SU-DHL-6 (cell line): ENCODE results near the gene PHF21B.

Experiments used
- H2AFZ ChIP-seq: fragments of 200-600 bp; sonication (generic); 2 replicates; pipeline ENCODE4 v1.6.1; 2014; ENCODE audit warnings: low read depth, mild to moderate bottlenecking, moderate library complexity, mixed read lengths, antibody characterized with exemption, low read length; ENCODE audit not compliant: severe bottlenecking
- H3F3A ChIP-seq: fragments of 200-600 bp; shearing (Covaris generic); 2 replicates; pipeline ENCODE4 v1.6.0; 2016; ENCODE audit warnings: antibody characterized with exemption, mild to moderate bottlenecking; ENCODE audit not compliant: insufficient read depth
- H3K27ac ChIP-seq: fragments of 200-600 bp; sonication (generic); 2 replicates; pipeline ENCODE4 v1.5.1; 2016; ENCODE audit warnings: low read depth, mild to moderate bottlenecking, low read length, moderate library complexity, mixed read lengths
- H3K27me3 ChIP-seq: fragments of 200-600 bp; sonication (generic), shearing (Covaris generic); 2 replicates; pipeline ENCODE4 v1.6.0; 2014; ENCODE audit warnings: mild to moderate bottlenecking, low read length
- H3K36me3 ChIP-seq: fragments of 200-600 bp; sonication (generic); 2 replicates; pipeline ENCODE4 v1.6.1; 2014; ENCODE audit warnings: mild to moderate bottlenecking, low read length, mixed read lengths
- H3K4me2 ChIP-seq: fragments of 300-600, 200-600 bp; shearing (Covaris generic), sonication (generic); 2 replicates; pipeline ENCODE4 v1.6.0; 2014; ENCODE audit warnings: low read length, low read depth, mild to moderate bottlenecking; ENCODE audit not compliant: poor library complexity, severe bottlenecking
- H3K4me3 ChIP-seq: fragments of 200-600 bp; sonication (generic); 2 replicates; pipeline ENCODE4 v1.5.1; 2014; ENCODE audit warnings: antibody characterized with exemption, low read length, mild to moderate bottlenecking, mixed read lengths; ENCODE audit not compliant: insufficient read depth, poor library complexity, severe bottlenecking
- H3K79me2 ChIP-seq: fragments of 200-600 bp; sonication (generic); 2 replicates; pipeline ENCODE4 v1.6.1; 2014; ENCODE audit warnings: mild to moderate bottlenecking, low read length, moderate library complexity; ENCODE audit not compliant: insufficient read depth
- H3K9ac ChIP-seq: fragments of 200-600 bp; sonication (generic); 2 replicates; pipeline ENCODE4 v1.7.0; 2014; ENCODE audit warnings: mild to moderate bottlenecking, low read length
- H3K9me2 ChIP-seq: fragments of 200-600 bp; sonication (generic); replicated peaks from 2 replicates; pipeline ENCODE4 v1.6.1; 2014; ENCODE audit warnings: low read length; ENCODE audit not compliant: insufficient read depth
- H3K9me3 ChIP-seq: fragments of 200-600 bp; sonication (generic); 2 replicates; pipeline ENCODE4 v1.6.1; 2014; ENCODE audit warnings: low read length, mixed read lengths; ENCODE audit not compliant: insufficient read depth
- H4K20me1 ChIP-seq: fragments of 200-600 bp; sonication (generic); 2 replicates; pipeline ENCODE4 v1.6.1; 2014; ENCODE audit warnings: low read depth, mild to moderate bottlenecking, antibody characterized with exemption, low read length, moderate library complexity, mixed read lengths
- EZH2phosphoT487 ChIP-seq: fragments of 200-600 bp; sonication (generic), shearing (Covaris generic); conservative IDR thresholded peaks from 2 replicates; pipeline ENCODE4 v1.6.1; 2018; ENCODE audit warnings: mild to moderate bottlenecking, antibody characterized with exemption, low read length, moderate library complexity, mixed read lengths
- TF ChIP-seq, protein P1 (sequence below): fragments of 200-600 bp; sonication (generic); IDR thresholded peaks from one replicate; pipeline ENCODE4 v1.5.1; 2017; ENCODE audit warnings: antibody characterized with exemption, mild to moderate bottlenecking, low read length, moderate library complexity; ENCODE audit not compliant: insufficient read depth, poor library complexity, severe bottlenecking

The PHF21B gene

DNA sequence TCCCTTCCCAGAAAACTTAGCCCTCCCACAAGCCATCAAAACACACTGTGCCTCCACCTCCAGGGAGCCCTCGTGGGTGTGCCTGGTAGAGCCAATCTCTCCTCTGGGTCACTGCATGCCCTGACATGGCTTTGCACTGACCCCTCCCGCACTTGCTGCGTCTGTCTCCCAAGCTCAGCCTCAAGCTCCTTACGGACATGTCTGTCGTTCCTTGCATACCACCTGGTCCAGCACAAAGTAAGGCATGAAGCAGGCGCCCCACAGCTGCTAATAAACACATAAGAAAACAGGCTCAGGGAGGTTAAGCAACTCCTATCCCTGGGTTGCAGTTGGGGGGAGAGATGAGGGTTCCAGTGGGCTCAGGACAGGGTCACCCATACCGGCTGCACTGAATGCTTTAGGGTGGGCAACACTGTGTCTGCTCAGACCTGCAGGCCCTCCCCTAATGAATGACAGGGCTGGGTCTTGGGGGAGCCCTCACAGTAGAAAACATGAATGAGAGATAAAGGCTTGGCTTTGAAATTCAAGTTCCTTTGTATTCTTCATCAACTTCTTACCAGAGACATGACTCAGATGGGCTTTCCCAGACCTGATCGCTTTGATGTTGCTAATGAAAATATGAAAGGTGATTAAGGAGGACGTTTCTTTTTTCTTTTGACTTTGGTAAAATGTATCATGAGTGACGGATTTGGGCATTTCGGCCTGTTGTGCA lies 38.0 kb downstream of the PHF21B start:
- no peaks in the 10 kb centered on the region for H3K79me2 ChIP-seq
- TF ChIP-seq, protein P1, sequence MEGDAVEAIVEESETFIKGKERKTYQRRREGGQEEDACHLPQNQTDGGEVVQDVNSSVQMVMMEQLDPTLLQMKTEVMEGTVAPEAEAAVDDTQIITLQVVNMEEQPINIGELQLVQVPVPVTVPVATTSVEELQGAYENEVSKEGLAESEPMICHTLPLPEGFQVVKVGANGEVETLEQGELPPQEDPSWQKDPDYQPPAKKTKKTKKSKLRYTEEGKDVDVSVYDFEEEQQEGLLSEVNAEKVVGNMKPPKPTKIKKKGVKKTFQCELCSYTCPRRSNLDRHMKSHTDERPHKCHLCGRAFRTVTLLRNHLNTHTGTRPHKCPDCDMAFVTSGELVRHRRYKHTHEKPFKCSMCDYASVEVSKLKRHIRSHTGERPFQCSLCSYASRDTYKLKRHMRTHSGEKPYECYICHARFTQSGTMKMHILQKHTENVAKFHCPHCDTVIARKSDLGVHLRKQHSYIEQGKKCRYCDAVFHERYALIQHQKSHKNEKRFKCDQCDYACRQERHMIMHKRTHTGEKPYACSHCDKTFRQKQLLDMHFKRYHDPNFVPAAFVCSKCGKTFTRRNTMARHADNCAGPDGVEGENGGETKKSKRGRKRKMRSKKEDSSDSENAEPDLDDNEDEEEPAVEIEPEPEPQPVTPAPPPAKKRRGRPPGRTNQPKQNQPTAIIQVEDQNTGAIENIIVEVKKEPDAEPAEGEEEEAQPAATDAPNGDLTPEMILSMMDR = no peak
- no peak for TF ChIP-seq EZH2phosphoT487
- no peak overlapping the region for H3K4me3 ChIP-seq
- H2AFZ ChIP-seq = no peak overlapping the region
- H4K20me1 ChIP-seq = no peaks in the 10 kb centered on the region; the same call in 1 of the 2 replicates
- no peaks in the 10 kb centered on the region for H3K9me2 ChIP-seq
- no peaks in the 10 kb centered on the region for H3F3A ChIP-seq
- no peak overlapping the region for H3K27ac ChIP-seq
- H3K9me3 ChIP-seq = no peaks in the 10 kb centered on the region
- no peaks in the 10 kb centered on the region for H3K36me3 ChIP-seq
- no peaks in the 10 kb centered on the region for H3K27me3 ChIP-seq
- H3K9ac ChIP-seq = no peak overlapping the region
- no peak overlapping the region for H3K4me2 ChIP-seq

DNA sequence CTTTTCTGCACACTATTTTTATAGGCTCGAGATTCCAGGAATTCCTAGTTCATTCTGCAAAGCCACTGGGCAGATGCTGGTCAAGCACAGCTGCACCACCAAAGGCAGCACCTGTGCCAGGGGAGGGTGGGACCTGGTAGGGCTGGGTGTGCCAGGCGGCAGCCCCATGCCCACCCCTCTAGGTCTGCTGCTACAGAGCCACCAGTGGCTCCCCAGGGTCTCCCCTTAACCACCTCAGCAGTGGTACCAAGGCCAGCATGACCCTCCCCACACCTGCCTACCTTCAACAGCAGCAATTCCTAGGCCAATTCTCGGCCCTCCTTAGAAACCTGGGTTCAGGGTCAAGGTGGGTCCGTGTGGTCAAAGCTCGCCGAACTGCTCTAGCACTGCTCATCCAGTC lies 39.5 kb downstream of the PHF21B start:
- no peak overlapping the region for H3K9ac ChIP-seq
- H3K79me2 ChIP-seq = no peaks in the 10 kb centered on the region
- no peaks in the 10 kb centered on the region for H3F3A ChIP-seq
- H4K20me1 ChIP-seq = no peaks in the 10 kb centered on the region; the same call in 1 of the 2 replicates
- H3K4me3 ChIP-seq = no peak overlapping the region
- no peaks in the 10 kb centered on the region for H3K27me3 ChIP-seq
- no peak overlapping the region for H3K27ac ChIP-seq
- no peaks in the 10 kb centered on the region for H3K9me3 ChIP-seq
- no peak overlapping the region for H2AFZ ChIP-seq
- no peaks in the 10 kb centered on the region for H3K36me3 ChIP-seq
- H3K9me2 ChIP-seq = no peaks in the 10 kb centered on the region
- no peak for TF ChIP-seq EZH2phosphoT487
- TF ChIP-seq, protein P1 = no peak
- no peak overlapping the region for H3K4me2 ChIP-seq

DNA sequence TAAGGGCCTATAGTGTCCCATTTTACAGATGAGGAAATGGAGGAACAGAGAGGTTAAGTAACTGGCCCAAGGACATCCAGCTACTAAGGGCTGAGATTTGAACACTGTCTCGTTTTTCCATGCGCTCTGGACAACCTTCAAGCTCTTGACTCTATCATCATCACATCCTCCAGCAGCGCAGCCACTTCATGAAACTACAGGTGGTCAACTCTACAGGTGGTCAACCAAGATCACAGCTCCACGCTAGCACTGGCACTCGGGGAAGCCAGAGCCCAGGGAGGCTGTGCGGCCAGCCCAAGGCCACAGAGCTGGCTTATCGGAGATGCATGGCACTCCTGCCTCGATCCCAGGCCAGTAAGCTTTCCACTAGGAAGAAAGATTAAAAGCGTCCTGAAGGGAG lies 40.0 kb downstream of the PHF21B start:
- Histone ChIP-seq H3F3A (no peaks in the 10 kb centered on the region), H3K79me2 (no peaks in the 10 kb centered on the region), H3K9ac (no peak overlapping the region), H4K20me1 (no peaks in the 10 kb centered on the region; the same call in 1 of the 2 replicates), H3K27ac (no peak overlapping the region), H3K4me2 (no peak overlapping the region), H3K4me3 (no peak overlapping the region), H3K36me3 (no peaks in the 10 kb centered on the region), H3K9me2 (no peaks in the 10 kb centered on the region), H3K9me3 (no peaks in the 10 kb centered on the region), H2AFZ (no peak overlapping the region), H3K27me3 (no peaks in the 10 kb centered on the region)
- TF ChIP-seq, protein P1 = no peak
- no peak for TF ChIP-seq EZH2phosphoT487
